IPS-18c (cell line): Measurements from ENCODE around the gene DNM2.
A peak's percentile ranks its signal among the peaks of the same experiment; 100 is the strongest.
"Not testable (repeated sequence)": the region's sequence is repeated elsewhere in the genome, so short reads cannot be mapped to it uniquely, and the experiment has no call there.

ENCODE experiments used
- H3K4me3 ChIP-seq: 2 replicates; pipeline ENCODE4 v1.7.0; 2013; ENCODE audit warnings: low read depth, mild to moderate bottlenecking, low read length, moderate library complexity; ENCODE audit not compliant: insufficient read depth
- H3K9me3 ChIP-seq: one replicate; pipeline ENCODE4 v1.6.1; 2013; ENCODE audit warnings: mild to moderate bottlenecking, low read length, moderate library complexity; ENCODE audit not compliant: control insufficient read depth, insufficient read depth

DNM2 gene

DNA sequence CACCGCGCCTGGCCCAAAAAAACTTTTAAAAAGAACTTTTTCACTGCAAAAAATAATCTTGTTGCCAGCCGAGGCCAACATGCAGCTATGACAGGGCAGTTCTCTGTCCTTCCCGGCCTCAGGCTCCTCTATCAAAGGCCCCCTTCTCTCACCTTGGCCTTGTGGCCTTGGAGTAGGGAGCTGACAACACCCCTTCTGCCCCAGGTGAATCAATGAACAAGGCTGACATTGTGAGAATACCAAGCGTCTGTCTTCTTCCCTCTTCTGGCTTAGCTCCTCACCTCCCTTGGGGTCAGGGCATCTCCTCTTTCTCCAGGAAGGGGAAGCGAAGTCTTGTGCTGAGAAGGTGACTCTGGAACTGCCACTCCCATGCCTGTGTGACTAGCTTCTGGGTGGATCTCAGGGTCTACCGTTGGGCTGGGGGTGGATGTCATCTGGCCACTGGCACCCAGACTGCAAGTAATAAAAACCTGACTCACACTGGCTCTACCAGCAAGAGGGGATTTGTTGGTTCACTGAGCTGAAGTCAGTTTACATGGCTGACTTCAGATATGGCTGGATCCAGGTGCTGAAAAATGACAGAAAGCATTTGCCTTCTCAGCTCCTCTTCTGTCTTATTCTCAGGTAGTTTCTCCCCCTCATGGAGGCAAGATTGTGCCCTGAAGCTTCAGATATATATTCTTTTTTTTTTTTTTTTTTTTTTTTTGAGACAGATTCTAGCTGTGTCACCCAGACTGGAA lies 136.6 kb downstream of the DNM2 start:
- Histone ChIP-seq H3K9me3 (no peaks in the 10 kb centered on the region), H3K4me3 (no peak overlapping the region)

DNA sequence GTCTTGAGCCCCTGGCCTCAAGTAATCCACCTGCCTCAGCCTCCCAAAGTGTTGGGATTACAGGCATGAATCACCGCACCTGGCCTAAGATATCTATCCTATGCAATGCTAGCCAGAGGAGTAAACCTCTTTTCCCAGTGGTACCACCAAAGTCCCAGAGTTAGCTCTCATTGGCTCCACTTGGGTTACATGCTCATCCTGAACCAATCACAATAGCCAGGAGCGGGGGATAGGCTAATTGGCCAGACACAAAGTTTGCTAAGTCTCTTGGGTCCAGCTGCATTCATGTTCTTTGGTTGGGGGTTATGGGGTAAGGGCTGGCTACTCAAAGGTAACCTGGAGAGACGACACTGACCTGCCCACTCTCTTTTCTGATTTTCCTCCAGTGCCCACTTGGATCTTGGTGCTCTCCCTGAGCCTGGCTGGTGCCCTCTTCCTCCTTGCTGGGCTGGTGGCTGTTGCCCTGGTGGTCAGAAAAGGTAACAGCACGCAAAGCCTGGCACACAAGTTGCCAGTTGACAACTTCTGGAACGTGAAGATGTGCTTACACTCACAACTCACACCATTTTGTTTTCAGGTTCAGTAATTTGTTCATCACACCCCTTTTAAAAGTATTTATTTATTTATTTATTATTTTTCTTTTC lies 138.1 kb downstream of the DNM2 start:
- Histone ChIP-seq H3K9me3 (no peaks in the 10 kb centered on the region), H3K4me3 (no peak overlapping the region)

DNA sequence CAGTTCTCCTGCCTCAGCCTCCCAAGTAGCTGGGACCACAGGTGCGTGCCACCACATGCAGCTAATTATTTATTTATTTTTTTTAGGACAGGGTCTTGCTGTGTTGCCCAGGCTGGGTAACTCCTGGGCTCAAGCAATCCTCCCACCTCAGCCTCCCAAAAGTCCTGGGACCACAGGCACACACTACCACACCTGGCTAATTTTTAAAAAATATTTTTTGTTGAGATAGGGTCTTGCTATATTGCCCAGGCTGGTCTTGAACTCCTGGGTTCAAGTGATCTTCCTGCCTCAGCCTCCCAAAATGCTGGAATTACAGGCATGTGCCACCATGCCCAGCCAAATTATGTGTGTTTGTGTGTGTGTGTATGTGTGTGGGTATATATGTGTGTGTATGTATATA lies 139.0 kb downstream of the DNM2 start:
- not testable (repeated sequence) for H3K4me3 ChIP-seq, H3K9me3 ChIP-seq

DNA sequence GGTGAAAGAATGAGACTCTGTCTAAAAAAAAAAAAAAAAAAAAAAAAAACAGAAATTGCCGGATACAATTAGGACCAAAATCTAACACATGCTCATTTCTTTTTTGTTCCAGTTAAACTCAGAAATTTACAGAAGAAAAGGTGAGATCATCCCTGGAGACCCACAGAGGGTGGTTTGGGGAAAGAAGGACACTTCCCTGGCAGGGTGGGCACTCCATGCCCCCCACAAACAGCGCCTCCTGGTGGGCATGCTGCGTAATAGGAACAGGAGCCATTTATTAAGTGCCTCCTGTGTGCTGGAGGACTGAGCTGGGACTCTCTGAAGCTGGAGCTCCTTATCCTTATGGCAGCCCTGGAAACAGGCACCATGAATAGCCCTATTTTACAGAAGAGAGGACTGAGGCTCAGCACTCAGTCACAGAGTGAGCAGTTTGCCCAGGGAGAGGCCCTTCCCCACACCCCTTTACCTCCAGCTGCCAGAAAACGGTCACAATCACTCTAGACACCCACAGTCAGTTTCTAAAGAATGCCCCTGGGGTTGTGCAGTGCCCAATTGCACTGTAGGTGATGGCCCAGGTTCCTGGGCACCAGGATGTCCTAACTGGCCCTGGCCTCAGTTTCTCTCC lies 140.4 kb downstream of the DNM2 start:
- Histone ChIP-seq H3K4me3 (no peak overlapping the region), H3K9me3 (no peaks in the 10 kb centered on the region)

DNA sequence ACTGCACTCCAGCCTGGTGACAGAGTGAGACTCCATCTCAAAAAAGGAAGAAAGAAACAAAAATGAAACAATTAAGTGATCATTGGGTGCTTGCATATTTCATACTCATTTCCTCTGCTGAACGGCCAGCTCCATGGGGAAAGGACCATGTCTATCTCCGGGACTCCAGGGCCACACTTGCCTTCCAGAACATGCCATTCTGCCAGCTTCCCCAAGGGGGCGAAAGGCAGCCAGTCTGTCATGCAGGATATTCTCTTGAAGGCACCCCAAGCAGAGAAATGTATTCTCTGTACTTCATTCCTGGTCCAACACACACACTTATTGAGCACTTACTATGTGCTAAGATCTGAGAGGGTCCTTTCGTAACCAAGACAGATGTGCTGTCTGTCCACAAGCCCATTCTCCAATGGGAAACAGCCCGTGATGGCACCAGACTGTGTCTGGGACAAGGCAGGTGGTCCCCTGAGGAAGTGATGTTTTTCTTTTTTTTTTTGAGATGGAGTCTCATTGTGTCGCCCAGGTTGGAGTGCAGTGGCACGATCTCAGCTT lies 143.3 kb downstream of the DNM2 start:
- H3K9me3 ChIP-seq = no peaks in the 10 kb centered on the region
- no peak overlapping the region for H3K4me3 ChIP-seq

DNA sequence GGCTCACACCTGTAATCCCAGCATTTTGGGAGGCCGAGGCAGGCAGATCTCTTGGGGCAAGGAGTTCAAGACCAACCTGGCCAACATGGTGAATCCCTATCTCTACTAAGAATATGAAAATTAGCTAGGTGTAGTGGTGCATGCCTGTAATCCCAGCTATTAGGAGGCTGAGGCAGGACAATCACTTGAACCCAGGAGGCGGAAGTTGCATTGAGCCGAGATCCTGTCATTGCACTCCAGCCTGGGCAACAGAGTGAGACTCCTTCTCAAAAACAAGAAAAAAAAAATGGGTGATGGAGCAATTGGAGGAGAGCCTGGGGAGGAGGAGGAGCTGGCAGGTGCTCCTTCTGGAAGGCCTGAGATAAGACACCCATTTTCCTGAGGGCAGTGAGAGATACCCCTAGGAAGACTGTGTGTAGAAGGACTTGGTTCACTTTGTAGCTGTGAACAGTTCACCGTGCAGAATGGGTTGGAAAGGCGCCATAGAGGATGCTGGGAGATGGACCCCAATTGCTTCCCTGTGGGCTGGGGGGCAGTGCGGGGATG lies 144.8 kb downstream of the DNM2 start:
- Histone ChIP-seq H3K9me3 (no peaks in the 10 kb centered on the region), H3K4me3 (no peak overlapping the region)

DNA sequence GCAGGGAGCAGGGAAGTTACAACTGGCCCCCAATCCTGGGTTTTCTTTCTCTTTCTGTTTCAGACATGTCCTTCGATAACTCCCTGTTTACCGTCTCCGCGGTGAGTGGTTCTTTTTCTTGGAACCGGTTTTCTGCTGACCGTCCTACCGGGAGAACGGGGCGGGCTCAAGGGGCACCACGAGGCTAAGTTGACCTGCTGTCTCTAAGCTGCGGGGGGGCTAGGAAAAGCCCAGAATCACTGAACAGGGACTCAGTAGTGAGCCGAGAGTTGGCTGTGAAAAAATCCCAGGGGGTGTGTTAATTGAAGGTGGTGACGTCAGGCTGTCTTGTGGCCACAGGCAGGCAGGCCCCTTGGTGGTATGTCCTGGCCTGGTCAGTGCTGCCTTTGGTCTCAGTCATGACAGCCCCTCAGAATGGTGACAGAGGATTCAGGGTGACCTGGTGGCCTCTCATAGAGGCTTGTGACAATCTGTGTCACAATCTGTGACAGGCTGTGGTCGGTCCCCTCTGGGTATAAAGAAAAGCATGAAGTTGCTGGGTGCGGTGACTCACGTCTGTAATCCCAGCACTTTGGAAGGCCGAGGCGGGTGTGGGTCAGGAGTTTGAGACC lies 145.3 kb downstream of the DNM2 start:
- Histone ChIP-seq H3K4me3 (no peak overlapping the region), H3K9me3 (no peaks in the 10 kb centered on the region)

DNA sequence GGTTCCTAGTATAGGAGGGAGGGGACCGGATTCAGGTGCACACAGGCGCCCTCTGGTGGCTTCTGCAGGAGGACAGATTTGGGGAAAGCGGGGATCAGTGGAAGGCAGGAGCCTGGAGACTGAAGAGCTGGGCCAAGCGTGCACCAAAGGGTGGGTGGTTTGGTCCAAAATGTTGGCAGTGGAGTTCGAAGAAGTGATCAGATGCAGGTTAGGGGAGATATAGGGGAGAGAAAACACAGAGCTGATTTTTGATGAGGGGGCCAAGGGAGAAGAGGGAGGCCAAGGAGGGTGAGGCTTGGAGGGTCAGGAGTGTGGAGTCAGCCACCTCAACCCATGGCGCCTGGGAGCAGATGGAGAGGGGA lies 146.6 kb downstream of the DNM2 start:
- H3K4me3 ChIP-seq = no peak overlapping the region
- H3K9me3 ChIP-seq = no peaks in the 10 kb centered on the region

DNA sequence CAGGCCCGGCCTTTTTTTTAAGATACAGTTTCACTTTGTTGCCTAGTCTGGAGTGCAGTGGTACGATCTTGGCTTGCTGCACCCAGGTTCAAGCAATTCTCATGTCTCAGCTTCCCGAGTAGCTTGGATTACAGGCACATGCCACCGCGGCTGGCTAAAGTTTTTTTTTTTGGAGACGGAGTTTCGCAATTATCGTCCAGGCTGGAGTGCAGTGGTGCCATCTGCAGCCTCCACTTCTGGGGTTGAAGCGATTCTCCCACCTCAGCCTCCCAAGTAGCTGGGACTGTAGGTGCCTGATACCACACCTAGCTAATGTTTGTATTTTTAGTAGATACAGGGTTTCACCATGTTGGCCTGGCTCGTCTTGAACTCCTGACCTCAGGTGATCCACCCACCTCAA lies 148.6 kb downstream of the DNM2 start:
- Histone ChIP-seq H3K9me3 (no peaks in the 10 kb centered on the region), H3K4me3 (no peak overlapping the region)

DNA sequence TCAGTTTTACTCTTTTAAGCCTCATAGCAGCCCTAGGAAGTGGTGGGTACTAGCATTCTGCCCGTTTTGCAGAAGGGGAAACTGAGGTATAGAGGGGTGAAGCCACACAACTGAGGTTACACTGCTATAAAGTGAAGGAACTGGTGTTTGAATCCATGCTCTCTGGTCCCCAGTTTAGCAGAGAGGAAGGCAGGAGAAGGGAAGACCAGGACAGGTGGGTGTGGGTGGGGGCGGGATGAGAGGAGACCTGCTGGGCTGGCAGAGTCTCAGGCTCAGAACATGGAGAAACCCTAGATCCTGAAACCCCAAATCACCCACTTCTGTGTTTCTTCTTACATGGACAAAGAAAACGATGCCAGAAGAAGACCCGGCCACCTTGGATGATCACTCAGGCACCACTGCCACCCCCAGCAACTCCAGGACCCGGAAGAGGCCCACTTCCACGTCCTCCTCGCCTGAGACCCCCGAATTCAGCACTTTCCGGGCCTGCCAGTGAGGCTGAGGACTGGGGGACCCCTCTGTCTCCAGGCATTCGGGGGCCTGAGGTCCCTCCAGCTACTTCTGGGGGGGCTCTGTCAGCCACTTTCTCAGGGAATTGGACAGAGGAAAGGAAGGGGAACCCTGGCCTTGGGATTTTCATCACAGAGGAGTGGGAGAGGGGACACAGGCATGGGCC lies 151.1 kb downstream of the DNM2 start:
- no peak overlapping the region for H3K4me3 ChIP-seq
- H3K9me3 ChIP-seq = no peaks in the 10 kb centered on the region

DNA sequence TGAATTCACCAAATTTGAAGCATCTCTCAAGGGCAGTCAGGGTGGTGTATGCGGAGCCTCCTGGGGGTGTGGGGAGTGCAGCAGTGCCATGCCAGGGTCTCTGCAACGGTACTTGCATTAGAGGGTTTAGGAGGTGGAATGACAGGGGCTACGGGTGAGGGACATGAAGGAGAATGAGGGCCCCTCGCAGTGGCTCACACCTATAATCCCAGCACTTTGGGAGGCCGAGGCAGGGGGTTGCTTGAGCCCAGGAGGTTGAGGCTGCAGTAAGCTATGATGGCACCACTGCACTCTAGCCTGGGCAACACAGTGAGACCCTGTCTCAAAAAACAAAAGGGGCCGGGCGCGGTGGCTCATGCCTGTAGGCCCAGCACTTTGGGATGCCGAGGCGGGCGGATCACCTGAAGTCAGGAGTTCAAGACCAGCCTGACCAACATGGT lies 152.0 kb downstream of the DNM2 start:
- not testable (repeated sequence) for H3K9me3 ChIP-seq, H3K4me3 ChIP-seq

DNA sequence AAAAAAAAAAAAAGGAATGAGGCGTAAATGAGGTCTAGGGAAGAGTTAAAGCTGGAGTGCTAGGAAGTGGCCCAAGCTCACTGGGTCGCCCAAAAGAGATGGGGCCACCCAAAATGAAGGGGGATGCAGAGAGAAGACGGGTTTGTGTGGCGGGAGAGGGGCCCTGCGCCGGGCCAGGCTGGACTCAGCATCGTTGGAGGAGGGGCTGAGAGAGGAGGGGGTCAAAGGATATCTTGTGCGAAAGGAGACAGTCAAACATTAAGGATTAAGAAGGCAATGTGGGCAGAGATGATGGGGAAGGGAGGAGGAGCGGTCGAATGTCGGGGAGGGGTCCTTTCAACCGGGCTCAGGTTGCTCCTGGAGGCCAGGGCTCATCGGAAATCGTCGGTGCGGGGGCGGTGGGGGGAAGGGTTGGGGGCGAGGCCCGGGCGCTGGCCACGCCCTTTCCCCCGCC lies 152.6 kb downstream of the DNM2 start:
- Histone ChIP-seq H3K9me3 (no peaks in the 10 kb centered on the region), H3K4me3 (peak overlapping the region; percentile 43; the same call in 1 of the 2 replicates)

DNA sequence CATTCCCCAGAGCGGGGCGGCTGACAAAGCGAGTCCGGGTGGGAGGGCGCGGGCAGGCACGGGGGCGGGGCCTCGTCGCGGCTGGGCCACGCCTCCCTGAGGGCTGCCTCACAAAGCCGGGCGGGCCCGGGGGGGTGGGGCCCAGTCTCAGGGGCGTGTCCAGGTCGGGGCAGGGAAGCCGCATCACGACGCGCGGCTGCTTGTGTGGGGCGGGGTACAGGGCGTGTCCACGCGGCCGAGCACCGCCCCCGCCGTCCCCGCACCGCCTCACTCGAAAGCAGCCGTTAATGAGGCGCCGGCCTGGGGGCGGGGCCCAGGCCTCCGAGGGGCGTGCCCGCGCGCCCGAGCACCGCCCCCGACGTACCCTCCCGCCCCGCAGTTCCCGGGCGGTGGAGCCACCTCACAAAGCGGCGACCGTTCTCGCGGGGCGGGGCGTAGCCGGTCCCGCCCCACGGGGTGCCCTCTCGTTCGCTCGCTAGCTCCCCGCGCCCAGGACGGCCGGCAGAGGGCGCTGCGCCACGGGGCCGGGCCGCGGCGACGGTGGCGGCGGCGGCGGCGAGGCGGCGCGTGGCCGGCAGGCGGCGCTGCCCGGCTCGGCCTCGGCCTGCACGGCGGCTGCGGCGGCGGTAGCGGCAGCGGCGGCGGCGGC lies 153.2 kb downstream of the DNM2 start, which contains the start of gene CARM1:
TSS of gene CARM1 (plus strand) at position 599 of the 649 bp plus-strand sequence. CDS start 150 bp downstream, outside the sequence.
- H3K4me3 ChIP-seq = peak within 1 kb of the TSS; percentile 76
- H3K9me3 ChIP-seq = no peaks in the 10 kb centered on the region

DNA sequence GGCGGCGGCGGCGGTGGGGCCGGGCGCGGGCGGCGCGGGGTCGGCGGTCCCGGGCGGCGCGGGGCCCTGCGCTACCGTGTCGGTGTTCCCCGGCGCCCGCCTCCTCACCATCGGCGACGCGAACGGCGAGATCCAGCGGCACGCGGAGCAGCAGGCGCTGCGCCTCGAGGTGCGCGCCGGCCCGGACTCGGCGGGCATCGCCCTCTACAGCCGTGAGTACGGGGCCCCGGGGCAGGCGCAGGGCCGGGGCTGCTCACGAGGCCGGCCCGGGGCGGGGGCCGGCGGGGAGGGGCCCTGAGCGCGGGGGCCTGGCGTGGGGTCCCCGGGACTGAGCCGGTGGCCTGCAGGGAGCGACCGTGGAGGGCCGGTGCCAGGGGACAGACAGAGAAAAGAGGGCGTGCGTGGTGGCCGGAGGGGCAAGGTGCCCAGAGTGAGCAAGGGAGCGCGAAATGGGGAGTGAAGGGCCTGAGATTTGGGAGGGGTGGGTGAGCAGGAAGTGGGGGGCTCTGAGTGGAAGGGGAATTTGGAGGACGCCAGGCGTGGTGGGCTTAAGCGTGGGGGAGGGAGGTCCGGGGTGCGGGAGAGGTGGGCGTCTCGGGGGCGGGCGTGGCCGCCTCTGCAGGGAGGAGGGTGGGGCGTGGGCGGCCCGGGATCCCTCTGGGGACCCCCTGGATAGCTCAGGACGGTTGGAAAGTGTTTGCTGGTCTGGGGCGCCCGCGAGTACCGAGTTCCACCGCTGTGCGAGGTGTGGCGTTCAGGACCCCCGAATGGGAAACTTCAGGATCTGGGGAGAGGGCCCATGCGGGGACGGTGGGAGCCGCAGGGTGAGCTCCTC lies 154.0 kb downstream of the DNM2 start:
- H3K9me3 ChIP-seq = no peaks in the 10 kb centered on the region
- peak overlapping the region; percentile 76 for H3K4me3 ChIP-seq

DNA sequence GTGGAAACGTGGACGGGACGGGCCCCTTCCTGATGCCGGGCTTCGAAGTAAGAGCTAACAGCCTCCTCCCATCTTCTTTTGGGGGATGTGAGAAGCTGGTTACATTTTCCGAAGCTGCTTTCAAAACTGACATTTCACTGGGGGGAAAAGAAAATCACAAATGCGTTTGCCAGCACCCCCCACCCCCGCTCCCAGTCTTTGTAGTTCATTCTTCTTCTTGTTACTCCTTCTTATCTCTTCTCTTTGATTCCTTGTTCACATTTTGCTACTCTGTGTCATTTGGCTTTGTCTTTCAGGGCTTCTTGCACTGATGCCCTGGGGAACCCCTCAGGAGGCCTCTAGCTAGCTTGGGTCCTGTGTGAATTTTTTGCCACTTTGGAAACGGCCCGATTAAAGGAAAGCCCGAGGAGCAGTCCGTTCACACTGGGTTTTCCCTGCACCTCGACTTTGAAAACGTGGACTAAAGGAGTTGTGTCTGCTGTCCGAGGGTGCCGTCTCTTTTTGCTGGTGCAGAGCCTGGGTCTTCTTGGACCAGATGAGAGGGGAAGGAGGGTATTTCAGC lies 154.7 kb downstream of the DNM2 start:
- Histone ChIP-seq H3K9me3 (no peaks in the 10 kb centered on the region), H3K4me3 (peak overlapping the region; percentile 76)
